Fibroblast of the aortic adventitia (primary cell): ENCODE measurements around the gene CEACAM21. TPM values are rescaled to one million over a fixed set of nuclear protein-coding genes. Genes with fewer than 3 reads are reported as not detected.

ENCODE experiments used
- DNase-seq: peaks from one replicate; pipeline ENCODE4 v3.0.0-alpha.2; 2010; ENCODE audit warnings: low read depth
- H3K4me3 ChIP-seq: 2 replicates; pipeline ENCODE4 v1.5.1; 2011; ENCODE audit warnings: low read depth, mild to moderate bottlenecking, control low read depth, low read length, moderate library complexity
- total RNA-seq: library from RNA; depleted of rRNA; stranded (reverse); fragments of >200 nt; gene quantifications from 2 replicates; pipeline ENCODE4 v1.2.3, GENCODE V29; 2012; ENCODE audit warnings: low replicate concordance
- TF ChIP-seq, protein P1 (sequence below): IDR thresholded peaks from 2 replicates; pipeline ENCODE4 v1.5.1; 2011; ENCODE audit warnings: mild to moderate bottlenecking, low read length, control low read depth, inconsistent platforms; ENCODE audit not compliant: insufficient read depth

Gene CEACAM21
- total RNA-seq, 1 donor: not detected

GRCh38 chr19:41589371-41589770 lies 13.4 kb downstream of the CEACAM21 start:
- no peak overlapping the region for H3K4me3 ChIP-seq
- TF ChIP-seq, protein P1, sequence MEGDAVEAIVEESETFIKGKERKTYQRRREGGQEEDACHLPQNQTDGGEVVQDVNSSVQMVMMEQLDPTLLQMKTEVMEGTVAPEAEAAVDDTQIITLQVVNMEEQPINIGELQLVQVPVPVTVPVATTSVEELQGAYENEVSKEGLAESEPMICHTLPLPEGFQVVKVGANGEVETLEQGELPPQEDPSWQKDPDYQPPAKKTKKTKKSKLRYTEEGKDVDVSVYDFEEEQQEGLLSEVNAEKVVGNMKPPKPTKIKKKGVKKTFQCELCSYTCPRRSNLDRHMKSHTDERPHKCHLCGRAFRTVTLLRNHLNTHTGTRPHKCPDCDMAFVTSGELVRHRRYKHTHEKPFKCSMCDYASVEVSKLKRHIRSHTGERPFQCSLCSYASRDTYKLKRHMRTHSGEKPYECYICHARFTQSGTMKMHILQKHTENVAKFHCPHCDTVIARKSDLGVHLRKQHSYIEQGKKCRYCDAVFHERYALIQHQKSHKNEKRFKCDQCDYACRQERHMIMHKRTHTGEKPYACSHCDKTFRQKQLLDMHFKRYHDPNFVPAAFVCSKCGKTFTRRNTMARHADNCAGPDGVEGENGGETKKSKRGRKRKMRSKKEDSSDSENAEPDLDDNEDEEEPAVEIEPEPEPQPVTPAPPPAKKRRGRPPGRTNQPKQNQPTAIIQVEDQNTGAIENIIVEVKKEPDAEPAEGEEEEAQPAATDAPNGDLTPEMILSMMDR: no peak
- DNase-seq: no peak

DNA sequence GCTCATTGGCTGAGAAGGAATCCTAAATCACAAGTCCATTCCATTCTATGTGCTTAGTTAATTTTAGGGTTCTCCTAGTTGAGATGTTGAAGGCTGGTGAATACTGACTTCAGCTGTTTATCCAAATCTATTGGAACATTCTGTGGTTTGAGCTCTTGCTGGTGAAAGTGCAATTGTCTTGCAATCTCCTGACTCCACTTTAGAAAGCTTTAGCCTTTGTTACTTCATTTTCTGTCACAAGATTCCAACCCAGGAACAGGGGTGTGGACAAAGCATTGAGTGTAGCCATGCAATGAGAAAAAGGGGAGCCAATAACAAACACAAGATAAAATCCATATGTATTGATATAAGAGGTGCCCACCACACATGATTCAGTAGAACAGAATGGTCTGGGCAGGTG lies 15.0 kb downstream of the CEACAM21 start:
- TF ChIP-seq, protein P1: no peak
- DNase-seq: no peak
- no peak overlapping the region for H3K4me3 ChIP-seq

GRCh38 chr19:41591951-41592562 lies 16.1 kb downstream of the CEACAM21 start:
- no peak overlapping the region for H3K4me3 ChIP-seq
- DNase-seq: no peak
- TF ChIP-seq, protein P1: no peak

- no peak overlapping the region for H3K4me3 ChIP-seq
- peak; percentile 76 for DNase-seq
- TF ChIP-seq, protein P1: peak; percentile 64
These were observed 19.4 kb downstream of the CEACAM21 start for GRCh38 chr19:41595258-41595889.

- DNase-seq: no peak
- no peak overlapping the region for H3K4me3 ChIP-seq
- TF ChIP-seq, protein P1: no peak
These were observed 19.9 kb downstream of the CEACAM21 start for GRCh38 chr19:41595890-41596280.

DNA sequence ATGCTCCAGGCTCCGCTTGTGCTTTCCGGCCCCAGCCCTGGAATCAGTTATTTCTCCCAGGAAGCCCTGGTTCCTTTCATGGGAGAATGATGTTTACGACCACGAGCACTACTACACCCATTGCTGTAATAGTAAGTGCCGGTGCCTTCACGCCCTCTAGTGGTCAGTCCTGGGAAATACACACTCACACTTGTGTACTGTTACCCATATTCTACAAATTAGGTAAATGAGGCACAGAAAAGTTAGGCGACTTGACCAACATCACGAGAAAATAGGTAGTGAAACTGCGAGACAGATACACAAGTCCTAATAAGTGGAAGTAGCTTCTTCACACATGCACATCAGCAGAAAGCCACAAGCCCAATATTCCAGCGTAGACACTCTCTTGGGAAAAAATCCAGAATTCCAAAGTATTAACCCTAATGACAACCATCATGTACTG lies 21.7 kb downstream of the CEACAM21 start:
- TF ChIP-seq, protein P1: peak; percentile 95
- no peak overlapping the region for H3K4me3 ChIP-seq
- peak; percentile 70 for DNase-seq
